ENCODE results near the gene C1orf122. TPM values are rescaled to one million over a fixed set of nuclear protein-coding genes. Genes with fewer than 3 reads are reported as not detected.
A peak's percentile ranks its signal among the peaks of the same experiment; 100 is the strongest.
"Not testable (repeated sequence)": the region's sequence is repeated elsewhere in the genome, so short reads cannot be mapped to it uniquely, and the experiment has no call there.

C1orf122 gene
- 10 to 100 TPM; 50.0 to 58.8 TPM for total RNA-seq
- long read RNA-seq = 0 reads

GRCh38 chr1:37807555-37808368, at the start of gene C1orf122, which contains the start of gene YRDC:
Gene C1orf122, plus strand, starts transcription at chr1:37807790. Its CDS starts 615 bp downstream, at chr1:37808405.
Gene YRDC, minus strand, starts transcription at chr1:37808208. Its CDS starts 28 bp downstream, at chr1:37808180.
- peak; percentile 96 for DNase-seq
- intact Hi-C loops (cut with DNase I) = loop anchor here in 1 of 2 donors (5.0 kb wide), 1 partner anchor 115 kb away; the partner anchor contains the start of gene CDCA8
- ATAC-seq = peak; percentile 95 to 96

- DNase-seq (no peak), ATAC-seq (no peak)
- intact Hi-C loops (cut with DNase I) = no loop called here
Observed at GRCh38 chr1:37759451-37759850, 48.1 kb upstream of the C1orf122 start.

GRCh38 chr1:37761416-37762095, 46.0 kb upstream of the C1orf122 start:
- intact Hi-C loops (cut with DNase I) = no loop called here
- DNase-seq = no peak
- ATAC-seq = no peak

- DNase-seq = no peak
- ATAC-seq = no peak
- intact Hi-C loops (cut with DNase I) = no loop called here
Observed at GRCh38 chr1:37762516-37762915, 45.1 kb upstream of the C1orf122 start.

GRCh38 chr1:37763791-37764413, 43.7 kb upstream of the C1orf122 start:
- intact Hi-C loops (cut with DNase I) = no loop called here
- DNase-seq = no peak
- ATAC-seq = no peak

GRCh38 chr1:37764414-37764825, 43.2 kb upstream of the C1orf122 start:
- ATAC-seq = peak in 1 of 2 donors; percentile 47
- intact Hi-C loops (cut with DNase I) = no loop called here
- peak; percentile 32 for DNase-seq

GRCh38 chr1:37764888-37765441, 42.6 kb upstream of the C1orf122 start, which contains the start of gene EPHA10:
Gene EPHA10, minus strand, starts transcription at chr1:37765120. Its CDS starts 54 bp downstream, at chr1:37765066.
- intact Hi-C loops (cut with DNase I) = no loop called here
- DNase-seq (no peak), ATAC-seq (no peak)

GRCh38 chr1:37765916-37766664, 41.5 kb upstream of the C1orf122 start:
- intact Hi-C loops (cut with DNase I) = no loop called here
- ATAC-seq = no peak
- DNase-seq = no peak

GRCh38 chr1:37767488-37767887, 40.1 kb upstream of the C1orf122 start:
- ATAC-seq = no peak
- intact Hi-C loops (cut with DNase I) = no loop called here
- no peak for DNase-seq

GRCh38 chr1:37771440-37771839, 36.1 kb upstream of the C1orf122 start:
- DNase-seq; intact Hi-C loops (cut with DNase I); ATAC-seq: not testable (repeated sequence)

GRCh38 chr1:37776946-37777516, 30.6 kb upstream of the C1orf122 start:
- intact Hi-C loops (cut with DNase I) = no loop called here
- no peak for DNase-seq
- ATAC-seq = no peak

GRCh38 chr1:37778654-37779053, 28.9 kb upstream of the C1orf122 start:
- intact Hi-C loops (cut with DNase I) = no loop called here
- ATAC-seq = no peak
- DNase-seq = no peak

GRCh38 chr1:37782491-37782890, 25.1 kb upstream of the C1orf122 start:
- no peak for DNase-seq
- intact Hi-C loops (cut with DNase I) = no loop called here
- ATAC-seq = no peak

GRCh38 chr1:37792943-37793686, 14.5 kb upstream of the C1orf122 start:
- intact Hi-C loops (cut with DNase I) = no loop called here
- no peak for DNase-seq
- no peak for ATAC-seq

GRCh38 chr1:37793773-37794371, 13.7 kb upstream of the C1orf122 start, which contains the start of gene MANEAL:
Gene MANEAL, plus strand, starts transcription at chr1:37793847. Its CDS starts 336 bp downstream, at chr1:37794183.
- intact Hi-C loops (cut with DNase I) = no loop called here
- ATAC-seq = peak; percentile 85 to 88
- DNase-seq = peak; percentile 53

- intact Hi-C loops (cut with DNase I) = no loop called here
- ATAC-seq = no peak
- no peak for DNase-seq
Observed at GRCh38 chr1:37794372-37795339, 12.9 kb upstream of the C1orf122 start.
